HCT116 (cell line): ENCODE measurements around the gene FOXL2NB. TPM values are rescaled to one million over a fixed set of nuclear protein-coding genes. Genes with fewer than 3 reads are reported as not detected.

Experiments used
- ATAC-seq: fragments of 200-7000 bp; cut with Tn5 transposase; 2 replicates; pipeline ENCODE4 v1.9.1; 2020; ENCODE audit warnings: mild to moderate bottlenecking, moderate library complexity
- BruUV-seq: library from RNA; stranded (reverse); fragments of 400-500 nt; replicated peaks from 2 replicates; lab custom pipeline; 2021; lab: Mats Ljungman, UMichigan
- CTCF ChIA-PET: fragments of 300-600 bp; sonication (Branson Sonifier 250); formaldehyde crosslinking; loops from one replicate; lab custom pipeline; 2021; ENCODE audit warnings: antibody characterized with exemption; lab: Charles Lee
- POLR2A ChIA-PET: fragments of 300-600, 350-600 bp; sonication (Branson Sonifier 250); formaldehyde crosslinking; loops from one replicate; lab custom pipeline; 2021; ENCODE audit warnings: antibody characterized with exemption; lab: Charles Lee
- RAD21 ChIA-PET, 2 experiments: fragments of 300-600 bp; sonication (Branson Sonifier 250); formaldehyde crosslinking; loops; one replicate each; lab custom pipeline; 2023; ENCODE audit warnings: low total read pairs in 2 of 2; ENCODE audit not compliant: uncharacterized antibody in 2 of 2, unreplicated experiment in 2 of 2, low non-redundant PET in 1 of 2; lab: Charles Lee
- DNase-seq: peaks from one replicate; pipeline ENCODE4 v3.0.0-alpha.2; 2010; ENCODE audit warnings: low read depth, low spot score
- H2AFZ ChIP-seq: fragments of 200-600 bp; shearing (Covaris generic), sonication (generic); 2 replicates; pipeline ENCODE4 v1.6.1; 2017; ENCODE audit warnings: low read depth, mixed run types, mixed read lengths, antibody characterized with exemption, low read length; ENCODE audit not compliant: poor library complexity, severe bottlenecking
- H3K27ac ChIP-seq: 2 replicates; pipeline ENCODE4 v1.5.1; 2012; ENCODE audit warnings: low read depth, low read length
- H3K27me3 ChIP-seq: fragments of 200-600 bp; sonication (generic); 2 replicates; pipeline ENCODE4 v1.6.1; 2016; ENCODE audit warnings: mixed run types, low read length, mixed read lengths; ENCODE audit not compliant: insufficient read depth
- H3K36me3 ChIP-seq, 2 experiments: fragments of 200-500 bp in 1 of 2; fragments of 200-600 bp in 1 of 2; sonication (Bioruptor generic) in 1 of 2; sonication (generic) in 1 of 2; 2 replicates each; pipeline versions ENCODE4 v1.5.1 to v1.6.1; 2014 to 2016; ENCODE audit warnings: low read length in 2 of 2, inconsistent platforms in 1 of 2, mixed read lengths in 1 of 2, mixed run types in 1 of 2; ENCODE audit not compliant: insufficient read depth in 2 of 2, control insufficient read depth in 1 of 2
- H3K4me1 ChIP-seq, 2 experiments: fragments of 200-600 bp in 1 of 2; sonication (generic) in 1 of 2; 2 replicates each; pipeline versions ENCODE4 v1.5.1 to v1.6.1; 2012 to 2017; ENCODE audit warnings: low read length in 2 of 2, inconsistent platforms in 1 of 2, mild to moderate bottlenecking in 1 of 2, mixed read lengths in 1 of 2, mixed run types in 1 of 2, moderate library complexity in 1 of 2; ENCODE audit not compliant: insufficient read depth in 2 of 2, control insufficient read depth in 1 of 2
- H3K4me2 ChIP-seq: fragments of 200-600 bp; sonication (generic); 2 replicates; pipeline ENCODE4 v1.6.1; 2017; ENCODE audit warnings: mixed run types, low read length, mixed read lengths
- H3K4me3 ChIP-seq, 2 experiments: fragments of 200-600 bp in 1 of 2; sonication (generic) in 1 of 2; replicated peaks in 1 of 2; 2 replicates each; pipeline ENCODE4 v1.5.1; 2011 to 2016; ENCODE audit warnings: low read length in 2 of 2, control low read depth in 1 of 2, low read depth in 1 of 2, mild to moderate bottlenecking in 1 of 2, mixed read lengths in 1 of 2, mixed run types in 1 of 2
- H3K79me2 ChIP-seq: fragments of 200-600 bp; sonication (generic); 2 replicates; pipeline ENCODE4 v1.6.1; 2017; ENCODE audit warnings: mild to moderate bottlenecking, mixed run types, low read length, moderate library complexity, mixed read lengths; ENCODE audit not compliant: insufficient read depth
- H3K9ac ChIP-seq: fragments of 200-600 bp; sonication (generic); 2 replicates; pipeline ENCODE4 v1.6.1; 2016; ENCODE audit warnings: low read length, mixed read lengths
- H3K9me2 ChIP-seq: fragments of 200-600 bp; sonication (generic), shearing (Covaris generic); 2 replicates; pipeline ENCODE4 v1.6.1; 2017; ENCODE audit warnings: mixed run types, mild to moderate bottlenecking, moderate library complexity; ENCODE audit not compliant: insufficient read depth
- H3K9me3 ChIP-seq, 2 experiments: fragments of 200-500 bp in 1 of 2; fragments of 200-600 bp in 1 of 2; sonication (Bioruptor generic) in 1 of 2; sonication (generic) in 1 of 2; 2 replicates each; pipeline ENCODE4 v1.6.1; 2014 to 2017; ENCODE audit warnings: low read length in 2 of 2, mixed read lengths in 2 of 2, inconsistent platforms in 1 of 2, low read depth in 1 of 2, mild to moderate bottlenecking in 1 of 2, mixed run types in 1 of 2, moderate library complexity in 1 of 2; ENCODE audit not compliant: control insufficient read depth in 1 of 2, insufficient read depth in 1 of 2
- H4K20me1 ChIP-seq: fragments of 200-600 bp; sonication (generic), shearing (Covaris generic); 2 replicates; pipeline ENCODE4 v1.6.1; 2017; ENCODE audit warnings: mixed run types, mild to moderate bottlenecking, moderate library complexity; ENCODE audit not compliant: insufficient read depth
- CBX3 ChIP-seq: IDR thresholded peaks from 2 replicates; pipeline ENCODE4 v1.6.1; 2012; ENCODE audit warnings: low read depth
- CEBPB ChIP-seq: IDR thresholded peaks from 2 replicates; pipeline ENCODE4 v1.6.1; 2012; ENCODE audit warnings: low read depth
- ELF1 ChIP-seq: IDR thresholded peaks from 2 replicates; pipeline ENCODE4 v1.6.1; 2012; ENCODE audit warnings: low read depth, borderline replicate concordance
- EZH2phosphoT487 ChIP-seq: fragments of 200-600 bp; IDR thresholded peaks from 2 replicates; pipeline ENCODE4 v1.6.1; 2018; ENCODE audit warnings: antibody characterized with exemption, borderline replicate concordance
- FOSL1 ChIP-seq: IDR thresholded peaks from 2 replicates; pipeline ENCODE4 v1.6.1; 2012; ENCODE audit warnings: low read depth
- POLR2AphosphoS5 ChIP-seq: IDR thresholded peaks from 2 replicates; pipeline ENCODE4 v1.6.1; 2011; ENCODE audit warnings: mild to moderate bottlenecking, low read depth, low read length, moderate library complexity
- RAD21 ChIP-seq: IDR thresholded peaks from 2 replicates; pipeline ENCODE4 v1.6.1; 2012; ENCODE audit warnings: low read depth, mild to moderate bottlenecking
- REST ChIP-seq: IDR thresholded peaks from 2 replicates; pipeline ENCODE4 v1.6.1; 2012; ENCODE audit warnings: low read depth
- SP1 ChIP-seq: IDR thresholded peaks from 2 replicates; pipeline ENCODE4 v1.6.1; 2012; ENCODE audit warnings: low read depth
- SRF ChIP-seq: IDR thresholded peaks from 2 replicates; pipeline ENCODE4 v1.6.1; 2012; ENCODE audit warnings: low read depth
- TCF7L2 ChIP-seq: IDR thresholded peaks from 2 replicates; pipeline ENCODE4 v1.7.0; 2011; ENCODE audit warnings: borderline replicate concordance, inconsistent platforms; ENCODE audit not compliant: insufficient read depth, insufficient read length; ENCODE audit errors: extremely low read depth
- ZNF274 ChIP-seq: fragments of 200-500 bp; sonication (Bioruptor generic); IDR thresholded peaks from 2 replicates; pipeline ENCODE4 v1.6.1; 2014; ENCODE audit warnings: mild to moderate bottlenecking, low read depth, low read length, inconsistent platforms
- intact Hi-C: fragments of 100-400 bp; cut with micrococcal nuclease; formaldehyde crosslinking; loops from 2 replicates; pipeline ENCODE4 v1.10.0; 2022
- total RNA-seq: library from RNA; stranded (reverse); gene quantifications from one replicate; pipeline ENCODE4 v1.2.1, GENCODE V29; 2021; ENCODE audit not compliant: unreplicated experiment
- TF ChIP-seq, protein P1 (sequence below), 3 experiments: fragments of 200-600 bp in 1 of 3; sonication (generic) in 1 of 3; IDR thresholded peaks in 2 of 3; conservative IDR thresholded peaks in 1 of 3; 2 replicates each; pipeline ENCODE4 v1.5.1; 2012 to 2017; ENCODE audit warnings: low read depth in 2 of 3, low read length in 2 of 3, antibody characterized with exemption in 1 of 3, borderline replicate concordance in 1 of 3, control low read depth in 1 of 3, mild to moderate bottlenecking in 1 of 3, mixed read lengths in 1 of 3, mixed run types in 1 of 3, moderate library complexity in 1 of 3; ENCODE audit not compliant: insufficient read depth in 1 of 3

The FOXL2NB gene
- total RNA-seq, 1 experiment from 2014 or later: 0.93 TPM

GRCh38 chr3:138908846-138909245, 38.2 kb upstream of the FOXL2NB start:
- ChIA-PET RAD21 (no interaction called here), POLR2A (no interaction called here)
- no peak for ATAC-seq

GRCh38 chr3:138909904-138910303, 37.1 kb upstream of the FOXL2NB start:
- H3K36me3 ChIP-seq: no peaks in the 10 kb centered on the region
- RAD21 ChIA-PET: interaction anchor here in 1 of 2 experiments (0.6 kb wide), 1 partner anchor 301 kb away, joined by 3 read pairs; the partner anchor contains the start of gene FAIM
- H3K27ac ChIP-seq: no peak overlapping the region
- no peak overlapping the region for H3K9ac ChIP-seq
- POLR2A ChIA-PET: no interaction called here
- H3K27me3 ChIP-seq: no peaks in the 10 kb centered on the region
- DNase-seq (no peak), ATAC-seq (peak; percentile 42; the same call in 1 of the 2 replicates)
- H2AFZ ChIP-seq: no peak overlapping the region
- CTCF ChIA-PET: interaction anchor here (1.2 kb wide), 1 partner anchor 16 kb away, joined by 3 read pairs; no protein-coding TSS in a partner anchor
- no peak overlapping the region for H3K4me3 ChIP-seq
- no peaks in the 10 kb centered on the region for H3K9me3 ChIP-seq
- H3K4me1 ChIP-seq: peaks cover 0 to 4% of the 10 kb centered on the region in 2 experiments; a peak in 2 of 4 replicates
- H4K20me1 ChIP-seq: no peaks in the 10 kb centered on the region
- no peaks in the 10 kb centered on the region for H3K79me2 ChIP-seq
- no peak overlapping the region for H3K4me2 ChIP-seq
- no peaks in the 10 kb centered on the region for H3K9me2 ChIP-seq
- no TSS peak for BruUV-seq
- intact Hi-C loops: no loop called here
- TF ChIP-seq ELF1 (no peak), EZH2phosphoT487 (no peak), RAD21 (peak; percentile 46; the same call in 1 of the 2 replicates), CEBPB (no peak), REST (no peak), SP1 (no peak), ZNF274 (no peak), TCF7L2 (no peak), FOSL1 (no peak), SRF (no peak)
- TF ChIP-seq, protein P1, sequence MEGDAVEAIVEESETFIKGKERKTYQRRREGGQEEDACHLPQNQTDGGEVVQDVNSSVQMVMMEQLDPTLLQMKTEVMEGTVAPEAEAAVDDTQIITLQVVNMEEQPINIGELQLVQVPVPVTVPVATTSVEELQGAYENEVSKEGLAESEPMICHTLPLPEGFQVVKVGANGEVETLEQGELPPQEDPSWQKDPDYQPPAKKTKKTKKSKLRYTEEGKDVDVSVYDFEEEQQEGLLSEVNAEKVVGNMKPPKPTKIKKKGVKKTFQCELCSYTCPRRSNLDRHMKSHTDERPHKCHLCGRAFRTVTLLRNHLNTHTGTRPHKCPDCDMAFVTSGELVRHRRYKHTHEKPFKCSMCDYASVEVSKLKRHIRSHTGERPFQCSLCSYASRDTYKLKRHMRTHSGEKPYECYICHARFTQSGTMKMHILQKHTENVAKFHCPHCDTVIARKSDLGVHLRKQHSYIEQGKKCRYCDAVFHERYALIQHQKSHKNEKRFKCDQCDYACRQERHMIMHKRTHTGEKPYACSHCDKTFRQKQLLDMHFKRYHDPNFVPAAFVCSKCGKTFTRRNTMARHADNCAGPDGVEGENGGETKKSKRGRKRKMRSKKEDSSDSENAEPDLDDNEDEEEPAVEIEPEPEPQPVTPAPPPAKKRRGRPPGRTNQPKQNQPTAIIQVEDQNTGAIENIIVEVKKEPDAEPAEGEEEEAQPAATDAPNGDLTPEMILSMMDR (IDR thresholded peaks at IDR 0.05 in 2 of 3, conservative IDR thresholded peaks at IDR 0.05 in 1 of 3; ENCODE audit: borderline replicate concordance in 1 of 3, insufficient read depth in 1 of 3, low read depth in 2 of 3, low read length in 2 of 3): 0 out of 6 replicates have a peak, but pooled peaks of 1 of the 3 experiments have one; percentile 8
- TF ChIP-seq, all 23 proteins: peak for 2

More at GRCh38 chr3:138908846-138909245, 38.2 kb upstream of the FOXL2NB start:
- H4K20me1 ChIP-seq: no peaks in the 10 kb centered on the region
- BruUV-seq: no TSS peak
- no peaks in the 10 kb centered on the region for H3K27me3 ChIP-seq
- H3K79me2 ChIP-seq: no peaks in the 10 kb centered on the region
- DNase-seq: no peak
- no peaks in the 10 kb centered on the region; a peak in 1 of 4 replicates for H3K4me1 ChIP-seq
- H3K4me3 ChIP-seq: no peak overlapping the region
- no peak overlapping the region for H3K27ac ChIP-seq
- TF ChIP-seq CBX3 (no peak), POLR2AphosphoS5 (no peak)
- CTCF ChIA-PET: no interaction called here
- no peak overlapping the region for H3K9ac ChIP-seq
- no peaks in the 10 kb centered on the region for H3K36me3 ChIP-seq
- intact Hi-C loops: no loop called here
- H3K4me2 ChIP-seq: no peak overlapping the region
- H3K9me2 ChIP-seq: no peaks in the 10 kb centered on the region
- no peaks in the 10 kb centered on the region for H3K9me3 ChIP-seq
- H2AFZ ChIP-seq: no peak overlapping the region
